H1 (cell line): ENCODE measurements around the gene AIFM1. TPM values are rescaled to one million over a fixed set of nuclear protein-coding genes. Genes with fewer than 3 reads are reported as not detected.

ENCODE experiments used
- CTCF ChIA-PET: fragments of 300-600 bp; sonication (Branson Sonifier 250); formaldehyde crosslinking; loops from one replicate; lab custom pipeline; 2021; ENCODE audit not compliant: partially characterized antibody; lab: Charles Lee
- POLR2A ChIA-PET: fragments of 300-600 bp; sonication (Branson Sonifier 250); formaldehyde crosslinking; loops from one replicate; lab custom pipeline; 2021; ENCODE audit warnings: inconsistent platforms; ENCODE audit not compliant: partially characterized antibody; lab: Charles Lee
- DNase-seq, 2 experiments: peaks; one replicate each; pipeline versions ENCODE4 v3.0.0 to v3.0.0-alpha.2; 2010 to 2022; ENCODE audit warnings: low spot score in 2 of 2, low read depth in 1 of 2, mixed read lengths in 1 of 2
- FAIRE-seq: peaks from 2 replicates; lab custom pipeline; 2011; peaks lifted over from hg19 to GRCh38; lab: Jason Lieb, UNC
- H2AFZ ChIP-seq: 2 replicates; pipeline ENCODE4 v1.8.1; 2012; ENCODE audit warnings: low read length, inconsistent platforms
- H2AK5ac ChIP-seq: 2 replicates; pipeline ENCODE4 v1.6.1; 2013; ENCODE audit warnings: low read depth, low read length
- H2BK120ac ChIP-seq: replicated peaks from 2 replicates; pipeline ENCODE3; 2013; ENCODE audit warnings: low read depth, low read length, inconsistent platforms
- H2BK12ac ChIP-seq: 2 replicates; pipeline ENCODE4 v1.6.1; 2013; ENCODE audit warnings: low read depth, low read length
- H2BK15ac ChIP-seq: 2 replicates; pipeline ENCODE4 v1.6.1; 2013; ENCODE audit warnings: low read length
- H2BK20ac ChIP-seq: 2 replicates; pipeline ENCODE4 v1.6.1; 2013; ENCODE audit warnings: low read length
- H2BK5ac ChIP-seq: 2 replicates; pipeline ENCODE4 v1.6.1; 2013; ENCODE audit warnings: low read depth, low read length
- H3K14ac ChIP-seq: 2 replicates; pipeline ENCODE4 v1.6.1; 2013; ENCODE audit warnings: inconsistent platforms; ENCODE audit not compliant: insufficient read length
- H3K18ac ChIP-seq: 2 replicates; pipeline ENCODE4 v1.6.1; 2013; ENCODE audit warnings: low read length; ENCODE audit errors: extremely low read depth
- H3K23ac ChIP-seq: 2 replicates; pipeline ENCODE4 v1.6.1; 2013; ENCODE audit warnings: inconsistent platforms; ENCODE audit not compliant: insufficient read length
- H3K23me2 ChIP-seq: 2 replicates; pipeline ENCODE4 v1.6.1; 2013; ENCODE audit warnings: low read depth, low read length
- H3K27ac ChIP-seq: 2 replicates; pipeline ENCODE4 v1.6.1; 2011; ENCODE audit warnings: low read depth, low read length, inconsistent platforms
- H3K27me3 ChIP-seq, 4 experiments: replicated peaks in 1 of 4; 1 replicate in 1 of 4; 2 replicates in 3 of 4; pipeline versions ENCODE4 v1.6.1 to v1.8.1; 2011 to 2013; ENCODE audit warnings: low read length in 3 of 4, mild to moderate bottlenecking in 3 of 4, inconsistent platforms in 2 of 4, mixed read lengths in 2 of 4, moderate library complexity in 1 of 4; ENCODE audit not compliant: control insufficient read depth in 3 of 4, insufficient read depth in 3 of 4; ENCODE audit errors: extremely low read depth in 1 of 4
- H3K36me3 ChIP-seq, 4 experiments: 2 replicates each; pipeline versions ENCODE4 v1.6.1 to v1.8.1; 2011 to 2013; ENCODE audit warnings: mild to moderate bottlenecking in 4 of 4, low read length in 3 of 4, moderate library complexity in 2 of 4, control low read depth in 1 of 4, inconsistent platforms in 1 of 4; ENCODE audit not compliant: insufficient read depth in 4 of 4, control insufficient read depth in 2 of 4
- H3K4ac ChIP-seq: replicated peaks from 2 replicates; pipeline ENCODE3; 2013; ENCODE audit warnings: low read length, low read depth, mixed read lengths, inconsistent platforms; ENCODE audit not compliant: insufficient read length
- H3K4me1 ChIP-seq, 4 experiments: replicated peaks in 1 of 4; 1 replicate in 1 of 4; 2 replicates in 3 of 4; pipeline versions ENCODE4 v1.6.1 to v1.8.1; 2011 to 2013; ENCODE audit warnings: low read length in 3 of 4, inconsistent platforms in 2 of 4, mixed read lengths in 1 of 4; ENCODE audit not compliant: insufficient read depth in 4 of 4, control insufficient read depth in 3 of 4
- H3K4me2 ChIP-seq, 2 experiments: 2 replicates each; pipeline versions ENCODE4 v1.6.1 to v1.8.1; 2011 to 2013; ENCODE audit warnings: low read depth in 2 of 2, low read length in 2 of 2, control low read depth in 1 of 2, inconsistent platforms in 1 of 2, mild to moderate bottlenecking in 1 of 2; ENCODE audit not compliant: insufficient read depth in 1 of 2
- H3K4me3 ChIP-seq, 4 experiments: fragments of 200-600, 300-600 bp in 1 of 4; sonication (generic), shearing (Covaris generic), sonication (Bioruptor Twin) in 1 of 4; 2 replicates each; pipeline versions ENCODE4 v1.5.1 to v1.8.1; 2011 to 2016; ENCODE audit warnings: low read length in 4 of 4, low read depth in 3 of 4, control low read depth in 2 of 4, inconsistent platforms in 2 of 4, mild to moderate bottlenecking in 2 of 4, mixed read lengths in 1 of 4, moderate library complexity in 1 of 4; ENCODE audit not compliant: insufficient read depth in 2 of 4; ENCODE audit errors: extremely low read depth in 1 of 4
- H3K56ac ChIP-seq: replicated peaks from 2 replicates; pipeline ENCODE3; 2013; ENCODE audit warnings: low read depth, mild to moderate bottlenecking, mixed read lengths, low read length, inconsistent platforms; ENCODE audit not compliant: insufficient read length
- H3K79me1 ChIP-seq: 2 replicates; pipeline ENCODE4 v1.6.1; 2013; ENCODE audit warnings: low read depth, low read length, control low read depth
- H3K79me2 ChIP-seq, 2 experiments: 2 replicates each; pipeline versions ENCODE4 v1.6.1 to v1.8.1; 2012 to 2013; ENCODE audit warnings: low read length in 2 of 2, mild to moderate bottlenecking in 2 of 2, inconsistent platforms in 1 of 2; ENCODE audit not compliant: insufficient read depth in 2 of 2, control insufficient read depth in 1 of 2
- H3K9ac ChIP-seq, 4 experiments: replicated peaks in 1 of 4; 1 replicate in 1 of 4; 2 replicates in 3 of 4; pipeline versions ENCODE4 v1.6.1 to v1.8.1; 2011 to 2013; ENCODE audit warnings: low read depth in 3 of 4, low read length in 3 of 4, control low read depth in 2 of 4, mild to moderate bottlenecking in 2 of 4, moderate library complexity in 2 of 4, inconsistent platforms in 1 of 4; ENCODE audit errors: extremely low read depth in 1 of 4
- H3K9me3 ChIP-seq, 2 experiments: 2 replicates each; pipeline versions ENCODE4 v1.6.1 to v1.8.1; 2012 to 2013; ENCODE audit warnings: mild to moderate bottlenecking in 2 of 2, moderate library complexity in 2 of 2, control low read depth in 1 of 2, inconsistent platforms in 1 of 2, low read depth in 1 of 2, low read length in 1 of 2, mixed read lengths in 1 of 2; ENCODE audit not compliant: insufficient read depth in 2 of 2
- H4K20me1 ChIP-seq, 2 experiments: replicated peaks in 1 of 2; 2 replicates each; pipeline versions ENCODE3 to v1.8.1; 2011 to 2013; ENCODE audit warnings: inconsistent platforms in 2 of 2, low read length in 2 of 2, mild to moderate bottlenecking in 1 of 2; ENCODE audit not compliant: insufficient read depth in 2 of 2, control insufficient read depth in 1 of 2
- H4K5ac ChIP-seq: 2 replicates; pipeline ENCODE4 v1.6.1; 2013; ENCODE audit warnings: low read length, low read depth, mixed read lengths, inconsistent platforms; ENCODE audit not compliant: insufficient read length
- H4K8ac ChIP-seq: 2 replicates; pipeline ENCODE4 v1.8.0; 2013; ENCODE audit warnings: mild to moderate bottlenecking, moderate library complexity, low read length, inconsistent platforms; ENCODE audit not compliant: insufficient read depth; ENCODE audit errors: extremely low read depth
- H4K91ac ChIP-seq: replicated peaks from 2 replicates; pipeline ENCODE3; 2013; ENCODE audit warnings: low read length, mixed read lengths, inconsistent platforms; ENCODE audit not compliant: insufficient read length
- CREB1 ChIP-seq: IDR thresholded peaks from 2 replicates; pipeline ENCODE4 v1.6.1; 2012; ENCODE audit warnings: inconsistent platforms
- CTBP2 ChIP-seq: IDR thresholded peaks from 2 replicates; pipeline ENCODE4 v1.7.0; 2011; ENCODE audit warnings: borderline replicate concordance, mild to moderate bottlenecking, moderate library complexity, mixed read lengths, low read length; ENCODE audit not compliant: insufficient read depth, insufficient read length
- GABPA ChIP-seq: IDR thresholded peaks from 2 replicates; pipeline ENCODE4 v1.6.1; 2011; ENCODE audit warnings: mild to moderate bottlenecking, low read length, moderate library complexity, borderline replicate concordance; ENCODE audit not compliant: insufficient read depth
- HDAC2 ChIP-seq, 2 experiments: fragments of 300-600 bp in 1 of 2; sonication (generic) in 1 of 2; IDR thresholded peaks; 2 replicates each; pipeline ENCODE4 v1.6.1; 2011 to 2012; ENCODE audit warnings: low read depth in 2 of 2, low read length in 2 of 2, mild to moderate bottlenecking in 2 of 2, moderate library complexity in 2 of 2, borderline replicate concordance in 1 of 2, inconsistent platforms in 1 of 2
- HDAC6 ChIP-seq: IDR thresholded peaks from one replicate; pipeline ENCODE4 v1.7.1; 2012; ENCODE audit warnings: low read depth, mild to moderate bottlenecking, inconsistent platforms, low read length, moderate library complexity
- KDM5A ChIP-seq: fragments of 200-600 bp; IDR thresholded peaks from 2 replicates; pipeline ENCODE4 v1.7.1; 2012; ENCODE audit warnings: mild to moderate bottlenecking, low read length, inconsistent platforms, mixed read lengths
- RBBP5 ChIP-seq: IDR thresholded peaks from 2 replicates; pipeline ENCODE4 v1.7.1; 2012; ENCODE audit warnings: low read depth, mild to moderate bottlenecking, inconsistent platforms, low read length, moderate library complexity, borderline replicate concordance
- SIN3A ChIP-seq, 2 experiments: IDR thresholded peaks in 1 of 2; conservative IDR thresholded peaks in 1 of 2; 2 replicates each; pipeline ENCODE4 v1.6.1; 2011 to 2012; ENCODE audit warnings: low read length in 2 of 2, improper control_type of control experiment in 1 of 2, low read depth in 1 of 2, mild to moderate bottlenecking in 1 of 2
- SIX5 ChIP-seq: IDR thresholded peaks from 2 replicates; pipeline ENCODE4 v1.6.1; 2011; ENCODE audit warnings: mild to moderate bottlenecking, low read depth, low read length
- TBP ChIP-seq: IDR thresholded peaks from 2 replicates; pipeline ENCODE4 v1.6.1; 2011; ENCODE audit warnings: low read depth, low read length, improper control_type of control experiment
- TEAD4 ChIP-seq: IDR thresholded peaks from 2 replicates; pipeline ENCODE4 v1.6.1; 2012; ENCODE audit warnings: low read depth, low read length, inconsistent platforms, mixed read lengths
- WGBS, 2 experiments: shearing (Covaris generic) in 1 of 2; methylation state at CpG; one replicate each; pipeline versions ENCODE4 v1.1.6 to v1.1.7; 2013 to 2015; ENCODE audit warnings: low lambda C conversion rate in 2 of 2, mixed read lengths in 2 of 2, inconsistent platforms in 1 of 2, low coverage in 1 of 2, missing lambda C conversion rate in 1 of 2; ENCODE audit not compliant: insufficient replicate concordance in 2 of 2, insufficient coverage in 1 of 2, insufficient read length in 1 of 2; ENCODE audit errors: extremely low coverage in 1 of 2, missing lambda C conversion rate in 1 of 2; 5-methylcytosine and 5-hydroxymethylcytosine counted together
- polyA plus RNA-seq, 7 experiments: library from polyadenylated mRNA; depleted of rRNA in 3 of 7; stranded (reverse) in 5 of 7; unstranded in 2 of 7; fragments of >200 nt in 5 of 7; fragments of 200-250 nt in 2 of 7; gene quantifications; 1 replicate in 5 of 7; 2 replicates in 1 of 7; 4 replicates in 1 of 7; pipeline versions ENCODE4 v1.2.1 to v1.2.3, GENCODE V29; 2011 to 2013; ENCODE audit warnings: missing spikeins in 2 of 7, mixed read lengths in 2 of 7
- total RNA-seq: library from RNA; stranded (reverse); fragmentation: NEBNext Ultra II Directional; extraction: Animal tissue kit (Norgen Biotek cat#: 25700); gene quantifications from 2 replicates; pipeline ENCODE4 v1.2.1, GENCODE V29; 2021
- TF ChIP-seq, protein P1 (sequence below): IDR thresholded peaks from 2 replicates; pipeline ENCODE4 v1.6.1; 2011; ENCODE audit warnings: low read length, improper control_type of control experiment

AIFM1 gene
- total and polyA plus RNA-seq, 2 of the 8 experiments (the other 6 are each of a cell fraction or from before 2014, with no cell fraction given), result 34.1 to 55.4 TPM

- Histone ChIP-seq H3K4me3 (no peak overlapping the region), H3K79me1 (no peaks in the 10 kb centered on the region), H2BK15ac (no peak overlapping the region), H3K9ac (no peak overlapping the region), H3K27ac (no peak overlapping the region), H3K4me1 (no peaks in the 10 kb centered on the region), H2BK20ac (no peak overlapping the region), H4K5ac (no peak overlapping the region), H4K91ac (no peak overlapping the region), H3K4ac (no peak overlapping the region), H3K23me2 (no peaks in the 10 kb centered on the region), H4K8ac (no peak overlapping the region), H3K79me2 (peaks cover 0 to 4% of the 10 kb centered on the region in 2 experiments; a peak in 2 of 4 replicates), H3K23ac (no peak overlapping the region), H3K9me3 (no peaks in the 10 kb centered on the region), H2AFZ (no peak overlapping the region), H3K4me2 (no peak overlapping the region), H2BK120ac (no peak overlapping the region), H3K56ac (no peak overlapping the region), H2AK5ac (no peak overlapping the region), H4K20me1 (no peaks in the 10 kb centered on the region), H2BK12ac (no peak overlapping the region), H3K14ac (no peak overlapping the region), H2BK5ac (no peak overlapping the region), H3K18ac (no peak overlapping the region), H3K36me3 (peaks cover 0 to 4% (median 0%) of the 10 kb centered on the region in 4 experiments; a peak in 2 of 8 replicates), H3K27me3 (no peaks in the 10 kb centered on the region)
- ChIA-PET CTCF (interaction anchor here (0.8 to 1.0 kb wide), 2 partner anchors 12 to 18 kb away, joined by 4 to 6 read pairs; no protein-coding TSS in a partner anchor), POLR2A (no interaction called here)
- FAIRE-seq (no peak), DNase-seq (no peak)
- 82% methylated on average over 2 of the region's 2 CpGs; no CpG with 5 or more reads in 1 of the 2 experiments for WGBS, 2 experiments
- TF ChIP-seq KDM5A (no peak), HDAC2 (IDR thresholded peaks at IDR 0.05; ENCODE audit: borderline replicate concordance in 1 of 2, low read depth in 2 of 2, low read length in 2 of 2) (no peak), GABPA (no peak), SIX5 (no peak), TBP (no peak), CTBP2 (no peak), SIN3A (conservative IDR thresholded peaks at IDR 0.05 in 1 of 2, IDR thresholded peaks at IDR 0.05 in 1 of 2; ENCODE audit: low read depth in 1 of 2, low read length in 2 of 2) (no peak), TEAD4 (no peak), CREB1 (no peak), RBBP5 (no peak), HDAC6 (no peak)
- TF ChIP-seq, protein P1, sequence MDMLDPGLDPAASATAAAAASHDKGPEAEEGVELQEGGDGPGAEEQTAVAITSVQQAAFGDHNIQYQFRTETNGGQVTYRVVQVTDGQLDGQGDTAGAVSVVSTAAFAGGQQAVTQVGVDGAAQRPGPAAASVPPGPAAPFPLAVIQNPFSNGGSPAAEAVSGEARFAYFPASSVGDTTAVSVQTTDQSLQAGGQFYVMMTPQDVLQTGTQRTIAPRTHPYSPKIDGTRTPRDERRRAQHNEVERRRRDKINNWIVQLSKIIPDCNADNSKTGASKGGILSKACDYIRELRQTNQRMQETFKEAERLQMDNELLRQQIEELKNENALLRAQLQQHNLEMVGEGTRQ, result no peak
Measured at GRCh38 chrX:130158311-130158710, 7.3 kb downstream of the AIFM1 start.
